NOMO-1 (cell line): ENCODE measurements around the gene COL6A3.

Experiments
- DNase-seq, 2 experiments: peaks; one replicate each; lab custom pipeline; 2025; ENCODE audit not compliant: unreplicated experiment in 2 of 2; lab: John Stamatoyannopoulos, UW

The COL6A3 gene

GRCh38 chr2:237441605-237442274 is 27.8 kb upstream of the COL6A3 start:
- no peak for DNase-seq

- DNase-seq, result no peak
These were observed 26.9 kb upstream of the COL6A3 start for GRCh38 chr2:237440819-237441281.

GRCh38 chr2:237438080-237438940 is 24.3 kb upstream of the COL6A3 start:
- no peak for DNase-seq

GRCh38 chr2:237437566-237437965 is 23.6 kb upstream of the COL6A3 start:
- no peak for DNase-seq

GRCh38 chr2:237435844-237436587 is 22.1 kb upstream of the COL6A3 start:
- no peak for DNase-seq

- no peak for DNase-seq
These were observed 20.9 kb upstream of the COL6A3 start for GRCh38 chr2:237434866-237435311.

- no peak for DNase-seq
These were observed 20.1 kb upstream of the COL6A3 start for GRCh38 chr2:237433920-237434676.

GRCh38 chr2:237432484-237433092 is 18.6 kb upstream of the COL6A3 start:
- DNase-seq, result no peak

GRCh38 chr2:237431837-237432236 is 17.9 kb upstream of the COL6A3 start:
- no peak for DNase-seq

- DNase-seq, result no peak
These were observed 17.4 kb upstream of the COL6A3 start for GRCh38 chr2:237431372-237431771.

GRCh38 chr2:237430861-237431260 is 16.9 kb upstream of the COL6A3 start:
- DNase-seq, result no peak

GRCh38 chr2:237429753-237430152 is 15.8 kb upstream of the COL6A3 start:
- DNase-seq, result no peak

- DNase-seq, result no peak
These were observed 14.0 kb upstream of the COL6A3 start for GRCh38 chr2:237427769-237428506.

GRCh38 chr2:237426517-237426916 is 12.6 kb upstream of the COL6A3 start:
- no peak for DNase-seq

GRCh38 chr2:237425320-237425719 is 11.4 kb upstream of the COL6A3 start:
- no peak for DNase-seq

- no peak for DNase-seq
These were observed 10.6 kb upstream of the COL6A3 start for GRCh38 chr2:237424544-237424943.

- no peak for DNase-seq
These were observed 9.9 kb upstream of the COL6A3 start for GRCh38 chr2:237423891-237424290.

- no peak for DNase-seq
These were observed 8.3 kb upstream of the COL6A3 start for GRCh38 chr2:237422309-237422708.

- DNase-seq, result peak; percentile 13 to 37
These were observed 7.7 kb upstream of the COL6A3 start for GRCh38 chr2:237421542-237422116.
